WTC11 (cell line): ENCODE measurements around the gene CCSER1.
"Not testable (repeated sequence)": the region's sequence is repeated elsewhere in the genome, so short reads cannot be mapped to it uniquely, and the experiment has no call there.

Experiments used
- CBFB ChIP-seq: sonication (generic); formaldehyde crosslinking; IDR thresholded peaks from 2 replicates; pipeline ENCODE4 v1.8.1; 2022; ENCODE audit warnings: mild to moderate bottlenecking, low read depth, missing genetic modification reagents
- MAX ChIP-seq: sonication (generic); formaldehyde crosslinking; IDR thresholded peaks from 2 replicates; pipeline ENCODE4 v1.8.0; 2022; ENCODE audit warnings: mild to moderate bottlenecking, missing genetic modification reagents
- NR2C2 ChIP-seq: sonication (generic); formaldehyde crosslinking; IDR thresholded peaks from 2 replicates; pipeline ENCODE4 v1.8.0; 2022; ENCODE audit warnings: mild to moderate bottlenecking, missing genetic modification reagents
- SP1 ChIP-seq: sonication (generic); formaldehyde crosslinking; conservative IDR thresholded peaks from 2 replicates; pipeline ENCODE4 v1.8.1; 2022; ENCODE audit warnings: missing genetic modification reagents
- TF ChIP-seq, protein P1 (sequence below): fragments of 200-600 bp; IDR thresholded peaks from 2 replicates; pipeline ENCODE4 v1.8.0; 2022; ENCODE audit warnings: antibody characterized with exemption

DNA sequence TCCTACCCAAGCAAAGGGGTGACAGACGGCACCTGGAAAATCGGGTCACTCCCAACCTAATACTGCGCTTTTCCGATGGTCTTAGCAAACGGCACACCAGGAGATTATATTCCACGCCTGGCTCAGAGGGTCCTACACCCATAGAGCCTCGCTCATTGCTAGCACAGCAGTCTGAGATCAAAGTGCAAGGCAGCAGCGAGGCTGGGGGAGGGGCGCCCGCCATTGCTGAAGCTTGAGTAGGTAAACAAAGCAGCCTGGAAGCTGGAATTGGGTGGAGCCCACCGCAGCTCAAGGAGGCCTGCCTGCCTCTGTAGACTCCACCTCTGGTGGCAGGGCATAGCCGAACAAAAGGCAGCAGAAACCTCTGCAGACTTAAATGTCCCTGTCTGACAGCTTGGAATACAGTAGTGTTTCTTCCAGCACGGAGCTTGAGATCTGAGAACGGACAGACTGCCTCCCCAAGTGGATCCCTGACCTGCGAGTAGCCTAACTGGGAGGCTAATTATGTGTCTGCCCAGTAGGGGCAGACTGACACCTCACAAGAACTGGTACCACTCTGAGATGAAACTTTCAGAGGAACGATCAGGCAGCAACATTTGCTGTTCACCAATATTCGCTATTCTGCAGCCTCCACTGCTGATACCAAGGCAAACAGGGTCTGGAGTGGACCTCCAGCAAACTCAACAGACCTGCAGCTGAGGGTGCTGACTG, 784.7 kb downstream of the CCSER1 start:
- TF ChIP-seq SP1; MAX (CRISPR knock-in tag); NR2C2 (CRISPR knock-in tag); CBFB (CRISPR knock-in tag): not testable (repeated sequence)
- TF ChIP-seq, protein P1, sequence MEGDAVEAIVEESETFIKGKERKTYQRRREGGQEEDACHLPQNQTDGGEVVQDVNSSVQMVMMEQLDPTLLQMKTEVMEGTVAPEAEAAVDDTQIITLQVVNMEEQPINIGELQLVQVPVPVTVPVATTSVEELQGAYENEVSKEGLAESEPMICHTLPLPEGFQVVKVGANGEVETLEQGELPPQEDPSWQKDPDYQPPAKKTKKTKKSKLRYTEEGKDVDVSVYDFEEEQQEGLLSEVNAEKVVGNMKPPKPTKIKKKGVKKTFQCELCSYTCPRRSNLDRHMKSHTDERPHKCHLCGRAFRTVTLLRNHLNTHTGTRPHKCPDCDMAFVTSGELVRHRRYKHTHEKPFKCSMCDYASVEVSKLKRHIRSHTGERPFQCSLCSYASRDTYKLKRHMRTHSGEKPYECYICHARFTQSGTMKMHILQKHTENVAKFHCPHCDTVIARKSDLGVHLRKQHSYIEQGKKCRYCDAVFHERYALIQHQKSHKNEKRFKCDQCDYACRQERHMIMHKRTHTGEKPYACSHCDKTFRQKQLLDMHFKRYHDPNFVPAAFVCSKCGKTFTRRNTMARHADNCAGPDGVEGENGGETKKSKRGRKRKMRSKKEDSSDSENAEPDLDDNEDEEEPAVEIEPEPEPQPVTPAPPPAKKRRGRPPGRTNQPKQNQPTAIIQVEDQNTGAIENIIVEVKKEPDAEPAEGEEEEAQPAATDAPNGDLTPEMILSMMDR: not testable (repeated sequence)
